ENCODE results near the gene NELFB. TPM values are rescaled to one million over a fixed set of nuclear protein-coding genes. Genes with fewer than 3 reads are reported as not detected.

NELFB gene
- total and polyA plus RNA-seq, 9 of the 15 experiments (the other 6 are each of a cell fraction or from before 2014, with no cell fraction given), result 0.24 to 84.0 (median 29.7) TPM

GRCh38 chr9:137234758-137235423, 20.2 kb upstream of the NELFB start:
- in situ Hi-C loops (cut with MboI), result loop anchor here (25.0 kb wide), 1 partner anchor 448 kb away; the partner anchor contains the start of genes CCDC183 and TMEM141
- TF ChIP-seq ATF6 (CRISPR knock-in tag; IDR thresholded peaks at IDR 0.05) (no peak), TEAD1 (CRISPR knock-in tag; IDR thresholded peaks at IDR 0.05) (no peak), PRPF4 (IDR thresholded peaks at IDR 0.05; ENCODE audit: insufficient read depth, low read depth, low read length, poor library complexity, severe bottlenecking) (no peak), PRDM10 (IDR thresholded peaks at IDR 0.05; ENCODE audit: partially characterized antibody) (no peak), ARID4B (CRISPR knock-in tag; IDR thresholded peaks at IDR 0.05) (no peak), THRA (IDR thresholded peaks at IDR 0.05) (no peak), RFX7 (CRISPR knock-in tag; IDR thresholded peaks at IDR 0.05) (no peak)

More at GRCh38 chr9:137234758-137235423, 20.2 kb upstream of the NELFB start:
- no peaks in the 10 kb centered on the region for H4K20me1 ChIP-seq (replicated peaks; ENCODE audit: control insufficient read depth, insufficient read depth, low read length)
- ChIA-PET CTCF (ENCODE audit: low intra/inter-chr PET ratio) (interaction anchor here (1.6 kb wide), 1 partner anchor 46 kb away, joined by 11 read pairs; no protein-coding TSS in a partner anchor), POLR2A (interaction anchor here (0.7 kb wide), 1 partner anchor 46 kb away, joined by 3 read pairs; no protein-coding TSS in a partner anchor)
- H3K9me3 ChIP-seq (replicated peaks; ENCODE audit: control insufficient read depth, insufficient read depth, low read depth, low read length), result no peaks in the 10 kb centered on the region
- H2AFZ ChIP-seq (ENCODE audit: low read depth, low read length), result no peak overlapping the region
- H3K9ac ChIP-seq (ENCODE audit: insufficient read depth in 1 of 2, low read depth in 2 of 2, low read length in 2 of 2), result peak overlapping the region in 1 of 2 experiments; percentile 73; a peak in 2 of 4 replicates
- FAIRE-seq, result no peak
- peaks cover 21% of the 10 kb centered on the region for H3K79me2 ChIP-seq (ENCODE audit: control insufficient read depth, insufficient read depth, low read length)
- H3K27me3 ChIP-seq (ENCODE audit: control insufficient read depth in 2 of 2, insufficient read depth in 2 of 2, low read length in 2 of 2), result no peaks in the 10 kb centered on the region
- H3K9me1 ChIP-seq (ENCODE audit: control insufficient read depth, insufficient read depth, low read length), result peaks cover 4% of the 10 kb centered on the region
- DNase-seq (ENCODE audit: extremely low read depth in 1 of 4, low spot score in 3 of 4), result no peak
- 79% methylated on average over 16 of the region's 18 CpGs for WGBS (ENCODE audit: insufficient coverage, low coverage, missing lambda C conversion rate)
- intact Hi-C loops (cut with micrococcal nuclease), result no loop called here
- no peak overlapping the region for H3K4me2 ChIP-seq (ENCODE audit: insufficient read depth, low read length)
- no peak for ATAC-seq
- no peak overlapping the region for H3K27ac ChIP-seq (ENCODE audit: extremely low read depth, low read depth, low read length)
- no peak overlapping the region for H3K4me3 ChIP-seq
- peaks cover 16 to 99% of the 10 kb centered on the region in 2 experiments for H3K4me1 ChIP-seq (replicated peaks in 1 of 2; ENCODE audit: control insufficient read depth in 2 of 2, insufficient read depth in 2 of 2, low read length in 2 of 2)
- peaks cover 4% of the 10 kb centered on the region; the same call in 1 of the 3 replicates for H3K36me3 ChIP-seq (ENCODE audit: control insufficient read depth, insufficient read depth, low read length)
- BruUV-seq (replicated peaks), result no TSS peak
